Stomach (tissue), 9 donors: ENCODE results near the gene CABLES1. TPM values are rescaled to one million over a fixed set of nuclear protein-coding genes. Genes with fewer than 3 reads are reported as not detected.

ENCODE experiments used
- DNase-seq, 2 donors: peaks; one replicate each; pipeline versions ENCODE4 v3.0.0 to v3.0.0-alpha.2; 2013 to 2019
- H3K27ac ChIP-seq, 5 donors: fragments of 200-600 bp in 4 of 5; sonication (generic) in 4 of 5; one replicate each; pipeline ENCODE4 v1.5.1; 2013 to 2019; ENCODE audit warnings: mild to moderate bottlenecking in 1 of 5, moderate library complexity in 1 of 5
- H3K27me3 ChIP-seq, 3 donors: fragments of 200-600 bp; sonication (generic); one replicate each; pipeline ENCODE4 v1.5.1; 2017 to 2019; ENCODE audit warnings: mixed run types in 1 of 3
- H3K36me3 ChIP-seq, 4 donors: fragments of 200-600 bp; sonication (generic); 1 replicate in 3 of 4; 2 replicates in 1 of 4; pipeline ENCODE4 v1.5.1; 2016 to 2019
- H3K4me1 ChIP-seq, 4 donors: fragments of 200-600 bp; sonication (generic); one replicate each; pipeline ENCODE4 v1.5.1; 2016 to 2019
- H3K4me3 ChIP-seq, 4 donors: fragments of 200-600 bp; sonication (generic) in 3 of 4; one replicate each; pipeline ENCODE4 v1.5.1; 2016 to 2019; ENCODE audit warnings: mild to moderate bottlenecking in 1 of 4
- H3K9me3 ChIP-seq, 4 donors: fragments of 200-600 bp; sonication (generic); one replicate each; pipeline ENCODE4 v1.5.1; 2016 to 2019
- EP300 ChIP-seq: sonication (generic); formaldehyde crosslinking; IDR thresholded peaks from one replicate; pipeline ENCODE4 v1.6.1; 2017; ENCODE audit warnings: antibody characterized with exemption
- POLR2A ChIP-seq, 4 donors: fragments of 450-650 bp; IDR thresholded peaks; one replicate each; pipeline ENCODE4 v1.6.1; 2016; ENCODE audit warnings: antibody characterized with exemption in 4 of 4, control low read depth in 2 of 4, mild to moderate bottlenecking in 1 of 4, moderate library complexity in 1 of 4
- POLR2AphosphoS5 ChIP-seq, 3 donors: sonication (generic); formaldehyde crosslinking; IDR thresholded peaks; one replicate each; pipeline ENCODE4 v1.6.1; 2016; ENCODE audit warnings: antibody characterized with exemption in 3 of 3
- WGBS, 5 donors: extraction: QIAGEN DNeasy Blood & Tissue Kit in 3 of 5; methylation state at CpG; one replicate each; pipeline versions ENCODE4 v1.1.5 to v1.1.7; 2013 to 2018; 5-methylcytosine and 5-hydroxymethylcytosine counted together
- intact Hi-C: fragments of 100-400 bp; cut with DNase I; formaldehyde crosslinking; loops from one replicate; pipeline ENCODE4 v1.15.1; 2023; ENCODE audit warnings: low total_unique reads
- polyA plus RNA-seq, 3 donors: library from polyadenylated mRNA; stranded (reverse); fragments of 200-250 nt; gene quantifications; one replicate each; pipeline ENCODE4 v1.2.3, GENCODE V29; 2013
- total RNA-seq, 5 donors: library from RNA; depleted of rRNA; stranded (reverse); fragments of >200 nt; gene quantifications; one replicate each; pipeline versions ENCODE4 v1.1.0 to v1.2.3, GENCODE V29; 2014 to 2016
- TF ChIP-seq, protein P1 (sequence below), 7 experiments: fragments of 450-650 bp in 4 of 7; fragments of 200-600 bp in 3 of 7; sonication (generic) in 3 of 7; IDR thresholded peaks; one replicate each; pipeline ENCODE4 v1.5.1; 2016 to 2019; ENCODE audit warnings: antibody characterized with exemption in 7 of 7, control low read depth in 2 of 7, mild to moderate bottlenecking in 1 of 7
- donor health status: healthy with polysubstance abuse.
- donor health status: Bipolar disorder and iron deficiency.
- donor health status: healthy.

CABLES1 gene
- total and polyA plus RNA-seq, 8 donors = 5.6 to 36.8 (median 18.2) TPM

DNA sequence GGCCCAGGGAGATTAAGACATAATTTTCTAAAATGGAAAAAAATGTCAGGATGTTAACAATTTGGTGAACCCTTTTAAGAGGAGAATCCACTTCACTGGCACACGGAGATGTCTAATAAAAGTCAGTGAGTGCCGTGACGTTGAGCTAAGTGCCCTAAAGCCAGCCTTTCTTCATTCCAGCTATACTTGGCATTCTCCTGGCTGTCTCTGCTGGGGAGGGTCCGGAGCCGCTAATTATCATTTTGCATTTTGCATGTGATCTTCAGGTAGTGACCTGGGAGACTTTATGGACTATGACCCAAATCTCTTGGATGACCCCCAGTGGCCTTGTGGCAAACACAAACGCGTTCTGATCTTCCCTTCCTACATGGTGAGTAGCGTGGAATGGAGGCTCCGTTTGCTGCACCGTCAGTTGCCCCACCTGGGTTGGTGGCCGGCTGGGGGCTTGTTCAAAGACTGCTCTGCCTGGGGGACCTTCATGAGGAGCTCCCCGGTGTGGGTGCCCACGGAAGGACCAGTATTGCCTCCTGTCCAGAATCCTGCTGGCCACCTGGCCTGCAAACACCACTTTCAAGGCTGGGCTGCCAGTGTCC is 101.7 kb downstream of the CABLES1 start:
- H3K36me3 ChIP-seq = peaks cover 0 to 26% (median 19%) of the 10 kb centered on the region in 4 donors
- no peak for DNase-seq
- peak overlapping the region in 4 of 5 donors; percentile 82 to 90 (median 85) for H3K27ac ChIP-seq
- H3K4me1 ChIP-seq = peaks cover 18 to 26% (median 21%) of the 10 kb centered on the region in 4 donors
- WGBS, 5 donors = 82 to 88% (median 85%) methylated on average over 7 to 13 of the region's 13 CpGs
- no peaks in the 10 kb centered on the region for H3K9me3 ChIP-seq
- TF ChIP-seq, protein P1, sequence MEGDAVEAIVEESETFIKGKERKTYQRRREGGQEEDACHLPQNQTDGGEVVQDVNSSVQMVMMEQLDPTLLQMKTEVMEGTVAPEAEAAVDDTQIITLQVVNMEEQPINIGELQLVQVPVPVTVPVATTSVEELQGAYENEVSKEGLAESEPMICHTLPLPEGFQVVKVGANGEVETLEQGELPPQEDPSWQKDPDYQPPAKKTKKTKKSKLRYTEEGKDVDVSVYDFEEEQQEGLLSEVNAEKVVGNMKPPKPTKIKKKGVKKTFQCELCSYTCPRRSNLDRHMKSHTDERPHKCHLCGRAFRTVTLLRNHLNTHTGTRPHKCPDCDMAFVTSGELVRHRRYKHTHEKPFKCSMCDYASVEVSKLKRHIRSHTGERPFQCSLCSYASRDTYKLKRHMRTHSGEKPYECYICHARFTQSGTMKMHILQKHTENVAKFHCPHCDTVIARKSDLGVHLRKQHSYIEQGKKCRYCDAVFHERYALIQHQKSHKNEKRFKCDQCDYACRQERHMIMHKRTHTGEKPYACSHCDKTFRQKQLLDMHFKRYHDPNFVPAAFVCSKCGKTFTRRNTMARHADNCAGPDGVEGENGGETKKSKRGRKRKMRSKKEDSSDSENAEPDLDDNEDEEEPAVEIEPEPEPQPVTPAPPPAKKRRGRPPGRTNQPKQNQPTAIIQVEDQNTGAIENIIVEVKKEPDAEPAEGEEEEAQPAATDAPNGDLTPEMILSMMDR (IDR thresholded peaks at IDR 0.05) = no peak
- no peak for TF ChIP-seq POLR2A (IDR thresholded peaks at IDR 0.05)
- no peaks in the 10 kb centered on the region for H3K27me3 ChIP-seq
- H3K4me3 ChIP-seq = peak overlapping the region in 1 of 4 donors; percentile 40
- intact Hi-C loops = loop anchor here (10.0 kb wide), 1 partner anchor 102 kb away; the partner anchor contains the start of gene CABLES1

DNA sequence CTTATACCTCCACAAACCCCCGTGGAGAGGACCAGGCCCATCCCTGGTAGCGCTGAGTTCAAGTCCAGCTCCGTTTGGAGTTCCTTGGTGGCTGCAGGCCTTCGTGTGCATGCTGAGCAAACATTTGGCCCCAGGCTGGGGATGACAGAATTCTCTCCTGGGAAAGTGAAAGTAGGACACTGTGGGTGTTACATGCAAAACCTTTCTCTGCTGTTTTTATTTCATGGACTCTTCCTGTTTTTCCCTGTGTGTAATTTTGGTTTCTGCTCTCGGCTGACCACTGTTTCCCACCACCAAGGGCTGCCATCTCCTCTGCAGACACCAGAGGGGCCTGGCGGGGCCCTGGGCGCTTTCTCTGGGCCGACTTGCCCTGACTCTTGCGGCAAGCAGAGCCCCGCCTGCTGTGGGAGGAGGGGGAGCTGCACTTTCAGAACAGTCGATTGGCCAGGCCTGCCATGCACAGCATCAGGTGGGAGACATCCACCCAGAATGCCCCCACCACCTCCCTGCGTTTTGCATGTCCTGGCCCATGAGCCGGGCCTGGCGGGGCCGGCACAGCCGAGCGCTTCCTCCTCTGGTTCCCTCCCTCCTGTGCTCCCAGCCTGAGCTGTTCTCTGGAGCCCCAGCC is 102.4 kb downstream of the CABLES1 start:
- peak; percentile 52 to 57 for DNase-seq
- H3K4me1 ChIP-seq = peaks cover 18 to 26% (median 21%) of the 10 kb centered on the region in 4 donors
- H3K27me3 ChIP-seq = no peaks in the 10 kb centered on the region
- peak overlapping the region; percentile 26 to 41 (median 40) for H3K4me3 ChIP-seq
- WGBS, 5 donors = 19 to 34% (median 28%) methylated on average over 17 of the region's 17 CpGs
- intact Hi-C loops = loop anchor here (10.0 kb wide), 1 partner anchor 103 kb away; the partner anchor contains the start of gene CABLES1
- H3K27ac ChIP-seq = peak overlapping the region; percentile 63 to 90 (median 84)
- TF ChIP-seq EP300 = no peak
- TF ChIP-seq, protein P1 (IDR thresholded peaks at IDR 0.05) = peak in 1 of 7 experiments; percentile 28
- TF ChIP-seq POLR2AphosphoS5 (IDR thresholded peaks at IDR 0.05) = peak in 2 of 3 donors; percentile 7 to 16
- no peak for TF ChIP-seq POLR2A (IDR thresholded peaks at IDR 0.05)
- no peaks in the 10 kb centered on the region for H3K9me3 ChIP-seq
- H3K36me3 ChIP-seq = peaks cover 0 to 26% (median 19%) of the 10 kb centered on the region in 4 donors

DNA sequence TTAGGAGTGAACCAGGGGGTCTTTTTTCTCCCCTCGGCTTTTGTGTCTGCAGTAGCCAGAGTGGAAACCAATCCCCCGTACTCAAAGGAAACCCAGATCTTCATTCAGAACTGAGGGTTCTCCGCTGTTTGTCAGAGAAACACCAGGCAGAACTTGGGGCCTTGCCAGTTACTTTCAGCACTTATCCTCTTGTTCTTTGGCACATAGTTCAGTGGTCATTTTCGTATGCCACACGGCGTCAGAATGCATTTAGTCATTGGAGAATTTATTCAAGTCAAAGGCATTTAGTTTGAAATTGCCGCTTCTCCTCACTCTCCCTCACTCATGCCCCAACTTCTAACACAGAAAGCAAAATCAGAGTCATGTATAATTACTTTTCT is 102.9 kb downstream of the CABLES1 start:
- H3K9me3 ChIP-seq = no peaks in the 10 kb centered on the region
- peak overlapping the region; percentile 26 to 41 (median 40) for H3K4me3 ChIP-seq
- WGBS, 5 donors = 32 to 50% (median 42%) methylated on average over 7 of the region's 7 CpGs
- peak in 1 of 3 donors; percentile 16 for TF ChIP-seq POLR2AphosphoS5 (IDR thresholded peaks at IDR 0.05)
- TF ChIP-seq, protein P1 (IDR thresholded peaks at IDR 0.05) = no peak
- peak overlapping the region; percentile 63 to 90 (median 84) for H3K27ac ChIP-seq
- no peaks in the 10 kb centered on the region for H3K27me3 ChIP-seq
- H3K4me1 ChIP-seq = peaks cover 18 to 26% (median 21%) of the 10 kb centered on the region in 4 donors
- intact Hi-C loops = loop anchor here (10.0 kb wide), 1 partner anchor 103 kb away; the partner anchor contains the start of gene CABLES1
- DNase-seq = peak; percentile 27 to 65
- H3K36me3 ChIP-seq = peaks cover 0 to 26% (median 20%) of the 10 kb centered on the region in 4 donors

DNA sequence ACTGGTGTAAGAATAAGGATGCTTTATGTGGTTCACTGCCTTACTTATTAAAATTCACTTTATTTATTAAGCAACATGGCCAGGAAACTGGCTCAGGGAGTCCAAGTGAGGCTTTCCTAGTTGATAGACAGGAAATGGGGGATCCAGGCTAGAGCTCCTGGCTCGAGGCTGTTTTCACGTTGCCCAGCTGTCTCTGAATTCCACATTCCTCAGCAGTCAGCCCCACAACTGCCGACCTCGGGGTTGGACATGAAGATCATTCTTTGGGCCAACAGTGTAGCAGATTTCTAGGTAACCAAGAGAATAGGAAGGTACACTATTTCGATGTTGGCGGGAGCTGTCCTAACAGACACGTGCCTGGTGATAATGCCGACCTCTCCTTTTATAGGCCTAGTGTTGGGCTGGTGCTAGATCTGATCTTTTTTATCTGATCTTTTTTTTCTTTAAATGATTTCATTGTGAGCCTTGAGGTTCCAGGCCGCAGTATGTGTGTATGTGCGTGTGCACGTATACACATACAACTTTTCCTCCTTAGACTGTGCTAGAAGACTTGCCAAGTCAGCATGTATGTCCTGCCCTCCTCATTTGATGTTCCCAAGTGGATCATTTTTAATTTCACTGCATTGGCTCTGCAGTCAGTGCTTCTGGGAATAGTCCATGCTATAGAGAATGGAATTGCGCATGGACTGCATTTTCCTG is 103.5 kb downstream of the CABLES1 start:
- Histone ChIP-seq H3K27ac (peak overlapping the region in 4 of 5 donors; percentile 82 to 90 (median 85)), H3K4me1 (peaks cover 18 to 26% (median 21%) of the 10 kb centered on the region in 4 donors), H3K27me3 (no peaks in the 10 kb centered on the region), H3K36me3 (peaks cover 0 to 26% (median 20%) of the 10 kb centered on the region in 4 donors), H3K4me3 (no peak overlapping the region), H3K9me3 (no peaks in the 10 kb centered on the region)
- TF ChIP-seq EP300 (no peak), POLR2A (IDR thresholded peaks at IDR 0.05) (no peak), POLR2AphosphoS5 (IDR thresholded peaks at IDR 0.05) (no peak)
- TF ChIP-seq, protein P1 (IDR thresholded peaks at IDR 0.05) = no peak
- 84 to 89% (median 86%) methylated on average over 12 of the region's 12 CpGs for WGBS, 5 donors
- no peak for DNase-seq
- intact Hi-C loops = loop anchor here (10.0 kb wide), 1 partner anchor 104 kb away; the partner anchor contains the start of gene CABLES1
